ENCODE data around the gene KISS1. TPM values are rescaled to one million over a fixed set of nuclear protein-coding genes. Genes with fewer than 3 reads are reported as not detected.
A peak's percentile ranks its signal among the peaks of the same experiment; 100 is the strongest.

The KISS1 gene
- polyA plus RNA-seq, 1 of the 3 experiments (the other 2 are of a cell fraction) = 0.10 TPM

DNA sequence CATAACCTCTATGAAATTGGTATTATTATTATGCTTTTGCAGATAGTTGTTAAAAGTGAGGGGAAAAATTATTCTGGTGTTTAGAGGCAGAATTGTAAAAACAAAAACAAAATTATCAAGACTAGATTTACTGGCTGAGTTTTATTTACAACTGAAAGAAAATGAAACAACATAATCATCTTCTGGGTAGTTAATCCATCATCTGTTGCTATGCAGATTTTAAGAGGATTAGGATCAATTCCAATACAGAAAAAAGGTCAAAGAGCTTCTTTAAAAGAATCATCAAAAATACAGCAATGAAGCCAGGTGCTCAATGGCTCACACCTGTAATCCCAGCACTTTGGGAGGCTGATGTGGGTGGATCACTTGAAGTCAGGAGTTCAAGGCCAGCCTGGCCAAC lies 9.2 kb upstream of the KISS1 start:
- POLR2A ChIA-PET = no interaction called here
- no peaks in the 10 kb centered on the region for H3K27me3 ChIP-seq (ENCODE audit: insufficient read depth)

DNA sequence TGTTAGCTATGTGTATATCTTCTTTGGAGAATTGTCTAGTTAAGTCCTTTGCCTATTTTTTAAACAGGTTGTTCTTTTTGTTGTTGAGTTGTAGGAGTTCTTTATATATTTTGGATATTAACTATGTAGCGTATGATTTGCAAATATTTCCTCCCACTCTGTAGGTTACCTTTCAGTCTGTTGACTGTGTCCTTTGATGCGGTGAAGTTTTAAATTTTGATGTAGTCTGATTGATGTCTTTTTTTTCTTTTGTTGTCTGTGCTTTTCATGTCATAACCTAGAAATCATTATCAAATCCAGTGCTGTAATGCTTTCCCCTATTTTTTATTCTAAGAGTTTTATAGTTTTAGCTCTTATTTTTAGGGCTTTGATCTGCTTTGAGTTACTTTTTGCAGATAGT lies 8.7 kb upstream of the KISS1 start:
- CTCF ChIA-PET = interaction anchor here (0.7 to 7.4 kb wide), 7 partner anchors 9 to 334 kb away, joined by 3 to 157 read pairs (median 9); partner anchors contain the start of genes GOLT1A, PLEKHA6 and REN
- Histone ChIP-seq H3F3A (replicated peaks; ENCODE audit: insufficient read depth) (no peaks in the 10 kb centered on the region), H3K79me2 (ENCODE audit: insufficient read depth) (no peaks in the 10 kb centered on the region), H4K20me1 (ENCODE audit: insufficient read depth) (no peaks in the 10 kb centered on the region), H3K27me3 (ENCODE audit: insufficient read depth) (no peaks in the 10 kb centered on the region), H2AFZ (ENCODE audit: low read depth) (no peak overlapping the region), H3K9me2 (no peaks in the 10 kb centered on the region), H3K9ac (no peak overlapping the region), H3K27ac (ENCODE audit: low read depth in 2 of 2, low read length in 1 of 2) (no peak overlapping the region), H3K4me3 (ENCODE audit: low read depth in 2 of 2, low read length in 1 of 2) (no peak overlapping the region), H3K4me2 (no peak overlapping the region), H3K9me3 (no peaks in the 10 kb centered on the region), H3K4me1 (ENCODE audit: control insufficient read depth in 1 of 2, insufficient read depth in 2 of 2, low read depth in 1 of 2, low read length in 1 of 2) (peaks cover 0 to 3% of the 10 kb centered on the region in 2 experiments; a peak in 1 of 4 replicates), H3K36me3 (replicated peaks in 1 of 2; ENCODE audit: control insufficient read depth in 1 of 2, insufficient read depth in 2 of 2, low read length in 1 of 2) (no peaks in the 10 kb centered on the region)
- no peak for DNase-seq
- TF ChIP-seq MXI1 (IDR thresholded peaks at IDR 0.05; ENCODE audit: low read depth, low read length) = no peak
- TF ChIP-seq FOSL2 (IDR thresholded peaks at IDR 0.05; ENCODE audit: borderline replicate concordance, low read depth) = no peak
- no peak for TF ChIP-seq ELF1 (IDR thresholded peaks at IDR 0.05)
- no peak for TF ChIP-seq MEF2A (IDR thresholded peaks at IDR 0.05; ENCODE audit: borderline replicate concordance, low read depth)
- POLR2A ChIA-PET = no interaction called here
- 92% methylated on average over 2 of the region's 2 CpGs for WGBS (ENCODE audit: low lambda C conversion rate)

More for the DNA sequence above, 9.2 kb upstream of the KISS1 start:
- Histone ChIP-seq H2AFZ (ENCODE audit: low read depth) (no peak overlapping the region), H3K4me3 (ENCODE audit: low read depth in 2 of 2, low read length in 1 of 2) (no peak overlapping the region), H3K4me1 (ENCODE audit: control insufficient read depth in 1 of 2, insufficient read depth in 2 of 2, low read depth in 1 of 2, low read length in 1 of 2) (peaks cover 0 to 3% of the 10 kb centered on the region in 2 experiments; a peak in 1 of 4 replicates), H4K20me1 (ENCODE audit: insufficient read depth) (no peaks in the 10 kb centered on the region), H3K36me3 (replicated peaks in 1 of 2; ENCODE audit: control insufficient read depth in 1 of 2, insufficient read depth in 2 of 2, low read length in 1 of 2) (no peaks in the 10 kb centered on the region), H3F3A (replicated peaks; ENCODE audit: insufficient read depth) (no peaks in the 10 kb centered on the region), H3K27ac (ENCODE audit: low read depth in 2 of 2, low read length in 1 of 2) (no peak overlapping the region), H3K9me3 (no peaks in the 10 kb centered on the region), H3K9ac (no peak overlapping the region), H3K9me2 (no peaks in the 10 kb centered on the region), H3K79me2 (ENCODE audit: insufficient read depth) (no peaks in the 10 kb centered on the region), H3K4me2 (no peak overlapping the region)
- CTCF ChIA-PET = interaction anchor here (0.7 to 7.4 kb wide), 13 partner anchors 7 to 334 kb away, joined by 3 to 157 read pairs (median 15); partner anchors contain the start of genes GOLT1A, PLEKHA6 and REN
- TF ChIP-seq, protein P1, sequence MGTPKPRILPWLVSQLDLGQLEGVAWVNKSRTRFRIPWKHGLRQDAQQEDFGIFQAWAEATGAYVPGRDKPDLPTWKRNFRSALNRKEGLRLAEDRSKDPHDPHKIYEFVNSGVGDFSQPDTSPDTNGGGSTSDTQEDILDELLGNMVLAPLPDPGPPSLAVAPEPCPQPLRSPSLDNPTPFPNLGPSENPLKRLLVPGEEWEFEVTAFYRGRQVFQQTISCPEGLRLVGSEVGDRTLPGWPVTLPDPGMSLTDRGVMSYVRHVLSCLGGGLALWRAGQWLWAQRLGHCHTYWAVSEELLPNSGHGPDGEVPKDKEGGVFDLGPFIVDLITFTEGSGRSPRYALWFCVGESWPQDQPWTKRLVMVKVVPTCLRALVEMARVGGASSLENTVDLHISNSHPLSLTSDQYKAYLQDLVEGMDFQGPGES (IDR thresholded peaks at IDR 0.05; ENCODE audit: low read depth, low read length) = no peak
- peak; percentile 94 for TF ChIP-seq RFX5 (IDR thresholded peaks at IDR 0.05; ENCODE audit: low read length)
- DNase-seq = no peak

GRCh38 chr1:204203206-204203767 lies 7.0 kb upstream of the KISS1 start:
- H4K20me1 ChIP-seq (ENCODE audit: insufficient read depth) = no peaks in the 10 kb centered on the region
- ChIA-PET POLR2A (no interaction called here), CTCF (interaction anchor here (1.2 to 7.4 kb wide), 3 partner anchors 16 to 195 kb away, joined by 3 to 157 read pairs (median 3); partner anchors contain the start of gene REN)
- no peak overlapping the region for H3K27ac ChIP-seq (ENCODE audit: low read depth in 2 of 2, low read length in 1 of 2)
- no peak for DNase-seq
- H3F3A ChIP-seq (replicated peaks; ENCODE audit: insufficient read depth) = no peaks in the 10 kb centered on the region
- no peak overlapping the region for H2AFZ ChIP-seq (ENCODE audit: low read depth)
- H3K79me2 ChIP-seq (ENCODE audit: insufficient read depth) = no peaks in the 10 kb centered on the region
- 78% methylated on average over 5 of the region's 5 CpGs for WGBS (ENCODE audit: low lambda C conversion rate)
- no peak overlapping the region for H3K4me3 ChIP-seq (ENCODE audit: low read depth in 2 of 2, low read length in 1 of 2)
- H3K4me2 ChIP-seq = no peak overlapping the region
- H3K27me3 ChIP-seq (ENCODE audit: insufficient read depth) = no peaks in the 10 kb centered on the region
- no peak overlapping the region for H3K9ac ChIP-seq
- H3K4me1 ChIP-seq (ENCODE audit: control insufficient read depth in 1 of 2, insufficient read depth in 2 of 2, low read depth in 1 of 2, low read length in 1 of 2) = peaks cover 5 to 8% of the 10 kb centered on the region in 2 experiments; a peak in 2 of 4 replicates
- no peaks in the 10 kb centered on the region for H3K9me2 ChIP-seq
- TF ChIP-seq, protein P1 (IDR thresholded peaks at IDR 0.05; ENCODE audit: low read depth, low read length) = no peak
- TF ChIP-seq SMC3 (IDR thresholded peaks at IDR 0.05; ENCODE audit: low read depth, low read length) (no peak), POLR2AphosphoS5 (IDR thresholded peaks at IDR 0.05; ENCODE audit: low read depth, low read length) (no peak), TAF1 (IDR thresholded peaks at IDR 0.05; ENCODE audit: borderline replicate concordance, low read depth, low read length) (no peak), REST (IDR thresholded peaks at IDR 0.05; ENCODE audit: low read depth, low read length) (no peak), MAX (IDR thresholded peaks at IDR 0.05; ENCODE audit: low read depth) (no peak), ELF1 (IDR thresholded peaks at IDR 0.05) (no peak)
- H3K36me3 ChIP-seq (replicated peaks in 1 of 2; ENCODE audit: control insufficient read depth in 1 of 2, insufficient read depth in 2 of 2, low read length in 1 of 2) = no peaks in the 10 kb centered on the region
- no peaks in the 10 kb centered on the region for H3K9me3 ChIP-seq

Data from SK-N-SH (cell line).